ENCODE results near the gene MALRD1.
"Not testable (repeated sequence)": the region's sequence is repeated elsewhere in the genome, so short reads cannot be mapped to it uniquely, and the experiment has no call there.

MALRD1 gene

DNA sequence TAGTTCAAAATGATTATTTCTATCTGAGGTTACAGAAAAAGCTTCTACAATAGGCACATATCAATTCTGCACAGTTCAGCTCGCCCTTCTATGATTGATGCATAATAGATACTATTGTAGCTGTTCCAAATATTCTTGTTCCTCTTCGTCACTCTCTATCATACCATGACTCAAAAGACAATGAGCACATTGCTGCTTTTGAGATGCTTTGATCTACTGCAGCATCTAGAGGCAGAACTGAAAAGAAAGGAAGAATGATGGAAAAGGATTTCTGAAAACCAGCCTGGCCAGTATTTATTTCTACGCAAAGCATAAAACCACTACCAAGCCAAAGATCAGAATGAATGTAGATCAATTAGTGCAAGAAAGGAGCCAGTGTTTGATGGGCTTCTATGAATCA, 708.3 kb downstream of the MALRD1 start:
- no peak overlapping the region for H3K4me3 ChIP-seq (ENCODE audit: control insufficient read depth, low read depth, low read length)
- TF ChIP-seq, protein P1, sequence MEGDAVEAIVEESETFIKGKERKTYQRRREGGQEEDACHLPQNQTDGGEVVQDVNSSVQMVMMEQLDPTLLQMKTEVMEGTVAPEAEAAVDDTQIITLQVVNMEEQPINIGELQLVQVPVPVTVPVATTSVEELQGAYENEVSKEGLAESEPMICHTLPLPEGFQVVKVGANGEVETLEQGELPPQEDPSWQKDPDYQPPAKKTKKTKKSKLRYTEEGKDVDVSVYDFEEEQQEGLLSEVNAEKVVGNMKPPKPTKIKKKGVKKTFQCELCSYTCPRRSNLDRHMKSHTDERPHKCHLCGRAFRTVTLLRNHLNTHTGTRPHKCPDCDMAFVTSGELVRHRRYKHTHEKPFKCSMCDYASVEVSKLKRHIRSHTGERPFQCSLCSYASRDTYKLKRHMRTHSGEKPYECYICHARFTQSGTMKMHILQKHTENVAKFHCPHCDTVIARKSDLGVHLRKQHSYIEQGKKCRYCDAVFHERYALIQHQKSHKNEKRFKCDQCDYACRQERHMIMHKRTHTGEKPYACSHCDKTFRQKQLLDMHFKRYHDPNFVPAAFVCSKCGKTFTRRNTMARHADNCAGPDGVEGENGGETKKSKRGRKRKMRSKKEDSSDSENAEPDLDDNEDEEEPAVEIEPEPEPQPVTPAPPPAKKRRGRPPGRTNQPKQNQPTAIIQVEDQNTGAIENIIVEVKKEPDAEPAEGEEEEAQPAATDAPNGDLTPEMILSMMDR (conservative IDR thresholded peaks at IDR 0.05; ENCODE audit: control insufficient read depth, insufficient read depth, low read depth, low read length) = peak; percentile 14
- peak; percentile 22 for DNase-seq (ENCODE audit: low read depth)

- TF ChIP-seq, protein P1 (conservative IDR thresholded peaks at IDR 0.05; ENCODE audit: control insufficient read depth, insufficient read depth, low read depth, low read length) = no peak
- DNase-seq (ENCODE audit: low read depth) = no peak
- no peak overlapping the region for H3K4me3 ChIP-seq (ENCODE audit: control insufficient read depth, low read depth, low read length)
Measured at GRCh38 chr10:19762026-19762425, 713.4 kb downstream of the MALRD1 start.

DNA sequence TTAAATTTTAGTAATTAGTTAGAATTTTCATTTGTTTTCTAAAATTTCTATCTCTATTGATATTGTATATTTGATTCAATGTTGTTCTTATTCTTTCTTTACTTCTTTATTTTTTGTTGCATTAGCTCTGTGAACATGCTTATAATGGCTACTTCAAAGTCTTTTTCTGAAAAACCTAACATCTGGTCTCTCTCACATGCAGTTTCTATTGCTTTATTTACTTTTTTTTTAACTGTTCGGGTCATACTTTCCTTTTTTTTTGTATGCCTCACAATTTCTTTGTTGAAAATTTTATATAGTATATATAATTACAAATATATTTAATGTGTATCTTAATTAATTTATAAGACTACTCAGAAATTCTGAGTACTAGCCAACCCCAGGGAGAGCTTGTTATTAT, 715.5 kb downstream of the MALRD1 start:
- TF ChIP-seq, protein P1 (conservative IDR thresholded peaks at IDR 0.05; ENCODE audit: control insufficient read depth, insufficient read depth, low read depth, low read length) = no peak

DNA sequence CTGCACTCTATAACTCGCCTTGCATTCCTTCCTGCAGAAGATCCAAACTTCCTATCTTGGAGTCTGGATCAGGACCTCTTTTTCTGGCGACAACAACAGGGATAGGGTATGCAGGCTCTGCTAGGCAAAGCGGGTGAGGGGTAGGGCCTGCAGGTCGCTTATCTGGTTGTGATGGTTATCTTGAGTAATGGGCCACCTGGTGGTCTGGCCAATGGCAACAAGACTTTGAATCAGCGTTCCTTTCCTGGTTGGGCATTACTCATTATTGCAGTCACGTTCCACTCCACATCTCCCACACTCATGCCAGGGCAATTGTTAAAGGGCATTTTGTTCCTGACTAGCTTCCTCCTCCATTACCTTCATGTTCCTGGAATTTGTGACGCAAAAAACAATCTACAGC, 719.3 kb downstream of the MALRD1 start:
- no peak for DNase-seq (ENCODE audit: low read depth)
- no peak overlapping the region for H3K4me3 ChIP-seq (ENCODE audit: control insufficient read depth, low read depth, low read length)
- TF ChIP-seq, protein P1 (conservative IDR thresholded peaks at IDR 0.05; ENCODE audit: control insufficient read depth, insufficient read depth, low read depth, low read length) = no peak

More for the DNA sequence above, 715.5 kb downstream of the MALRD1 start:
- no peak for DNase-seq (ENCODE audit: low read depth)
- H3K4me3 ChIP-seq (ENCODE audit: control insufficient read depth, low read depth, low read length) = no peak overlapping the region

- not testable (repeated sequence) for DNase-seq (ENCODE audit: low read depth); H3K4me3 ChIP-seq (ENCODE audit: control insufficient read depth, low read depth, low read length)
Measured at GRCh38 chr10:19769826-19770225, 721.2 kb downstream of the MALRD1 start.

- DNase-seq (ENCODE audit: low read depth) = no peak
- no peak overlapping the region for H3K4me3 ChIP-seq (ENCODE audit: control insufficient read depth, low read depth, low read length)
- TF ChIP-seq, protein P1 (conservative IDR thresholded peaks at IDR 0.05; ENCODE audit: control insufficient read depth, insufficient read depth, low read depth, low read length) = no peak
Measured at GRCh38 chr10:19772972-19773371, 724.4 kb downstream of the MALRD1 start.

DNA sequence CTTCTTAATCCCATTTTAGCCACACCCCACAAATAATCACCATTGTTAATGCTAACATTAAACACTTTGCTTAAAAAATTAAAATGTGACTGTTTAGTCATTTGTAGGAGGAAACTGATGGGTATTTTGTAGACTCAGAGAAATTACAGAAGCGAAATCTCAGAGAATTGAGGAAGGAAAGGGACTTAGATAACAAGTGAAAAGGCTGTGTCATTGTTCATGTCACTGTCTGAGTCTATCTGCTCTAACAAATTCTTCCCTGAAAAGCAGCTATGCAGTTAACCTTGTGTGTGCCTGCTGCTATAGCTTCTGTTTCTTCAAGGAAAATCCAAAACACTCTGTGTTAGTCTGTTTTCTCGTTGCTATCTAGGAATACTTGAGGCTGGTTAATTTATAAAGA, 726.7 kb downstream of the MALRD1 start:
- TF ChIP-seq, protein P1 (conservative IDR thresholded peaks at IDR 0.05; ENCODE audit: control insufficient read depth, insufficient read depth, low read depth, low read length) = no peak
- no peak overlapping the region for H3K4me3 ChIP-seq (ENCODE audit: control insufficient read depth, low read depth, low read length)
- DNase-seq (ENCODE audit: low read depth) = no peak
